ENCODE results near the gene LENG9. TPM values are rescaled to one million over a fixed set of nuclear protein-coding genes. Genes with fewer than 3 reads are reported as not detected.

LENG9 gene
- total RNA-seq, 1 donor from 2014 or later: 0.75 TPM

DNA sequence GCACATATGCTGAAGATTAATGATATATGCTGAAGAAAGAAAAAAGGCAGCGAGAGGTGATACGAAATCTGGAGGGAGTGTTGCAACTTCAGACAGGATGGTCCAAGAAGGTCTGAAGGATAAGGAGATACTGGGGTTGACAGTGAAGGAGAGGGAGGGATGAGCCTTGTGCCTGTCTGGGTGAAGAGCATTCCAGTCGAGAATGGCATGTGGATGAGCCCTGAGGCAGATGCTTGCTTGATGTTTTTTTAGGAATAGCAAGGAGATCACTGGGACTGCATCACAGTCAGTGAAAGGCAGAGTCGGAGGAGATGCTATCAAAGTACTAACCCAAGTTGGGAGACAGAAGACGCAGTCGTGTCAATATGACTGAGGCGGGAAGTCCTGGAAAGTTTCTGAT is 25.8 kb upstream of the LENG9 start:
- H3K4me3 ChIP-seq (ENCODE audit: low read depth, low read length): no peak overlapping the region
- no peaks in the 10 kb centered on the region for H3K36me3 ChIP-seq (ENCODE audit: control insufficient read depth, insufficient read depth, low read length)
- H3K27me3 ChIP-seq (ENCODE audit: control insufficient read depth, insufficient read depth, low read length): no peaks in the 10 kb centered on the region
- no peak for DNase-seq (ENCODE audit: low read depth)
- TF ChIP-seq CTCF (IDR thresholded peaks at IDR 0.05; ENCODE audit: insufficient read depth, low read length, poor library complexity, severe bottlenecking): no peak

DNA sequence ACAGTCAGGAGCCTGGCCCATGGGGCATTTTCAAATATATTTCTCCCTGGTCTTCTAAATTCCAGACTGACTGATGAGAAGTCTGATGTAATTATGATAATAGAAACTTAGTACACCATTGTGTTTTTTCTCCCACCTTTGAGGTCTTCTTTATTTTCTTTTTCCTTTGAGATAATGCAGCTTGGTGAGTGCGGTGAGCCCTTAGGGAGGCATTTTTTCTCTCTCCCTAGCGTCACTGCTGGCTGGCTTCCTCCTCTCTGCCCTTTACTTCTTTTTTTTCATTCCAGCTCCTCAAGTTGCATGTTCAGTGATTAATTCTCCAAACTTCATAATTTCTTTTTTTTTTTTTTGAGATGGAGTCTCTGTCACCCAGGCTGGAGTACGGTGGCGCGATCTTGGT is 22.3 kb upstream of the LENG9 start:
- DNase-seq (ENCODE audit: low read depth): no peak
- H3K4me3 ChIP-seq (ENCODE audit: low read depth, low read length): no peak overlapping the region
- TF ChIP-seq CTCF (IDR thresholded peaks at IDR 0.05; ENCODE audit: insufficient read depth, low read length, poor library complexity, severe bottlenecking): no peak
- no peaks in the 10 kb centered on the region for H3K27me3 ChIP-seq (ENCODE audit: control insufficient read depth, insufficient read depth, low read length)
- no peaks in the 10 kb centered on the region for H3K36me3 ChIP-seq (ENCODE audit: control insufficient read depth, insufficient read depth, low read length)

GRCh38 chr19:54484451-54484850 is 20.9 kb upstream of the LENG9 start:
- Histone ChIP-seq H3K4me3 (ENCODE audit: low read depth, low read length) (no peak overlapping the region), H3K27me3 (ENCODE audit: control insufficient read depth, insufficient read depth, low read length) (no peaks in the 10 kb centered on the region), H3K36me3 (ENCODE audit: control insufficient read depth, insufficient read depth, low read length) (no peaks in the 10 kb centered on the region)
- no peak for DNase-seq (ENCODE audit: low read depth)
- TF ChIP-seq CTCF (IDR thresholded peaks at IDR 0.05; ENCODE audit: insufficient read depth, low read length, poor library complexity, severe bottlenecking): no peak

DNA sequence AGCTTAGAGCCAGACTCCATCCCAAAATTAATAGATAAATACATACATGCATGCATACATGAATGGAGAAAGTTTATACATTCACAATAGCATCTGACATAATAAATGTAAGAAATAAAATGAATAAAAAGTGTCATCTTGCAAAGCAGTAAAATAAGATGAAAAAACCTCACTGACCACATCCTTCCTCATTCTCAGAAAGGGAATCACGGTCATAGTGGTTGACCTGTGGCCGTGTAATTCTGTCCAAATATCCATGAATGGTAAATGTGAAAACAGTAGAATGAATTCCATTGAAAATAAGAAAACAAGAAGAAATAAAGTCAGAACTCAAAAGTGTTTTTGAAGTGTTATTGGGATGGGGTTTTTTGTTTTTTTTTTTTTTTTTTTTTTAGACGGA is 19.3 kb upstream of the LENG9 start:
- Histone ChIP-seq H3K27me3 (ENCODE audit: control insufficient read depth, insufficient read depth, low read length) (no peaks in the 10 kb centered on the region), H3K36me3 (ENCODE audit: control insufficient read depth, insufficient read depth, low read length) (no peaks in the 10 kb centered on the region), H3K4me3 (ENCODE audit: low read depth, low read length) (no peak overlapping the region)
- no peak for DNase-seq (ENCODE audit: low read depth)
- TF ChIP-seq CTCF (IDR thresholded peaks at IDR 0.05; ENCODE audit: insufficient read depth, low read length, poor library complexity, severe bottlenecking): no peak

- no peak for DNase-seq (ENCODE audit: low read depth)
- H3K27me3 ChIP-seq (ENCODE audit: control insufficient read depth, insufficient read depth, low read length): no peaks in the 10 kb centered on the region
- H3K4me3 ChIP-seq (ENCODE audit: low read depth, low read length): no peak overlapping the region
- TF ChIP-seq CTCF (IDR thresholded peaks at IDR 0.05; ENCODE audit: insufficient read depth, low read length, poor library complexity, severe bottlenecking): peak; percentile 77
- no peaks in the 10 kb centered on the region for H3K36me3 ChIP-seq (ENCODE audit: control insufficient read depth, insufficient read depth, low read length)
Observed at GRCh38 chr19:54481326-54481930, 17.9 kb upstream of the LENG9 start.

DNA sequence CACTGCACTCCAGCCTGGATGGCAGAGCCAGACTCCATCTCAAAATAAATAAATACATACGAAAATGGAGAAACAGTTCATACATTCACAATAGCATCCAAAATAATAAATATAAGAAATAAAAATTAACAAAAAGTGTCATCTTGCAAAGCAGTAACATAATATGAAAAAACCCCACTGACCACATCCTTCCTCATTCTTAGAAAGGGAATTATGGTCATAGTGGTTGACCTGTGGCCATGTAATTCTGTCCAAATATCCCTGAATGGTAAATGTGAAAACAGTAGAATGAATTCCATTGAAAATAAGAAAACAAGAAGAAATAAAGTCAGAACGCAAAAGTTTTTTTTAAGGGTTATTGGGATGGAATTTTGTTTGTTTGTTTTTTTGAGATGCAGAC is 16.5 kb upstream of the LENG9 start:
- Histone ChIP-seq H3K27me3 (ENCODE audit: control insufficient read depth, insufficient read depth, low read length) (no peaks in the 10 kb centered on the region), H3K4me3 (ENCODE audit: low read depth, low read length) (no peak overlapping the region), H3K36me3 (ENCODE audit: control insufficient read depth, insufficient read depth, low read length) (no peaks in the 10 kb centered on the region)
- no peak for TF ChIP-seq CTCF (IDR thresholded peaks at IDR 0.05; ENCODE audit: insufficient read depth, low read length, poor library complexity, severe bottlenecking)
- DNase-seq (ENCODE audit: low read depth): no peak
